ENCODE measurements around the gene CHAF1A. TPM values are rescaled to one million over a fixed set of nuclear protein-coding genes. Genes with fewer than 3 reads are reported as not detected.

The CHAF1A gene
- total and polyA plus RNA-seq, 10 donors, result 3.8 to 17.9 (median 10.0) TPM

GRCh38 chr19:4373013-4373367, 29.4 kb upstream of the CHAF1A start:
- intact Hi-C loops (cut with DNase I; ENCODE audit: low total_unique reads), result no loop called here

GRCh38 chr19:4373601-4374497, 28.6 kb upstream of the CHAF1A start:
- Histone ChIP-seq H3K27me3 (replicated peaks in 1 of 7) (no peaks in the 10 kb centered on the region), H3K36me3 (peaks cover 0 to 47% (median 2%) of the 10 kb centered on the region in 6 donors), H3K27ac (peak overlapping the region; percentile 37 to 92 (median 85)), H3K4me1 (peaks cover 91 to 100% (median 100%) of the 10 kb centered on the region in 6 donors), H3K4me3 (peak overlapping the region in 1 of 8 donors; percentile 44), H3K9me3 (no peaks in the 10 kb centered on the region)
- intact Hi-C loops (cut with DNase I; ENCODE audit: low total_unique reads), result no loop called here
- DNase-seq, result no peak
- WGBS, 5 donors, result 52 to 68% (median 56%) methylated on average over 17 to 25 of the region's 25 CpGs
- TF ChIP-seq POLR2AphosphoS5 (IDR thresholded peaks at IDR 0.05) (peak in 1 of 3 donors; percentile 11), POLR2A (IDR thresholded peaks at IDR 0.05) (no peak)

More at GRCh38 chr19:4373013-4373367, 29.4 kb upstream of the CHAF1A start:
- no peak for DNase-seq
- Histone ChIP-seq H3K36me3 (peaks cover 0 to 40% (median 2%) of the 10 kb centered on the region in 6 donors), H3K27ac (peak overlapping the region; percentile 37 to 92 (median 85)), H3K27me3 (replicated peaks in 1 of 7) (no peaks in the 10 kb centered on the region), H3K4me3 (no peak overlapping the region), H3K9me3 (no peaks in the 10 kb centered on the region), H3K4me1 (peaks cover 95 to 100% (median 100%) of the 10 kb centered on the region in 6 donors)
- TF ChIP-seq, protein P1, sequence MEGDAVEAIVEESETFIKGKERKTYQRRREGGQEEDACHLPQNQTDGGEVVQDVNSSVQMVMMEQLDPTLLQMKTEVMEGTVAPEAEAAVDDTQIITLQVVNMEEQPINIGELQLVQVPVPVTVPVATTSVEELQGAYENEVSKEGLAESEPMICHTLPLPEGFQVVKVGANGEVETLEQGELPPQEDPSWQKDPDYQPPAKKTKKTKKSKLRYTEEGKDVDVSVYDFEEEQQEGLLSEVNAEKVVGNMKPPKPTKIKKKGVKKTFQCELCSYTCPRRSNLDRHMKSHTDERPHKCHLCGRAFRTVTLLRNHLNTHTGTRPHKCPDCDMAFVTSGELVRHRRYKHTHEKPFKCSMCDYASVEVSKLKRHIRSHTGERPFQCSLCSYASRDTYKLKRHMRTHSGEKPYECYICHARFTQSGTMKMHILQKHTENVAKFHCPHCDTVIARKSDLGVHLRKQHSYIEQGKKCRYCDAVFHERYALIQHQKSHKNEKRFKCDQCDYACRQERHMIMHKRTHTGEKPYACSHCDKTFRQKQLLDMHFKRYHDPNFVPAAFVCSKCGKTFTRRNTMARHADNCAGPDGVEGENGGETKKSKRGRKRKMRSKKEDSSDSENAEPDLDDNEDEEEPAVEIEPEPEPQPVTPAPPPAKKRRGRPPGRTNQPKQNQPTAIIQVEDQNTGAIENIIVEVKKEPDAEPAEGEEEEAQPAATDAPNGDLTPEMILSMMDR (IDR thresholded peaks at IDR 0.05 in 8 of 11, conservative IDR thresholded peaks at IDR 0.05 in 3 of 11), result no peak
- TF ChIP-seq POLR2AphosphoS5 (IDR thresholded peaks at IDR 0.05) (no peak), POLR2A (IDR thresholded peaks at IDR 0.05) (no peak)
- WGBS, 5 donors, result 78 to 95% (median 93%) methylated on average over 4 to 8 of the region's 8 CpGs

GRCh38 chr19:4374498-4375163, 27.8 kb upstream of the CHAF1A start:
- TF ChIP-seq POLR2AphosphoS5 (IDR thresholded peaks at IDR 0.05) (peak; percentile 63 to 88 (median 72)), POLR2A (IDR thresholded peaks at IDR 0.05) (no peak)
- TF ChIP-seq, protein P1 (IDR thresholded peaks at IDR 0.05 in 8 of 11, conservative IDR thresholded peaks at IDR 0.05 in 3 of 11), result peak in 3 of 11 experiments; percentile 10 to 31 (median 25)
- Histone ChIP-seq H3K4me1 (peaks cover 91 to 100% (median 100%) of the 10 kb centered on the region in 6 donors), H3K4me3 (peak overlapping the region in 1 of 8 donors; percentile 44), H3K27ac (peak overlapping the region; percentile 37 to 92 (median 85)), H3K36me3 (peaks cover 0 to 47% (median 2%) of the 10 kb centered on the region in 6 donors), H3K9me3 (no peaks in the 10 kb centered on the region), H3K27me3 (replicated peaks in 1 of 7) (no peaks in the 10 kb centered on the region)
- intact Hi-C loops (cut with DNase I; ENCODE audit: low total_unique reads), result no loop called here
- 46 to 66% (median 48%) methylated on average over 8 to 27 of the region's 27 CpGs for WGBS, 5 donors
- no peak for DNase-seq

DNA sequence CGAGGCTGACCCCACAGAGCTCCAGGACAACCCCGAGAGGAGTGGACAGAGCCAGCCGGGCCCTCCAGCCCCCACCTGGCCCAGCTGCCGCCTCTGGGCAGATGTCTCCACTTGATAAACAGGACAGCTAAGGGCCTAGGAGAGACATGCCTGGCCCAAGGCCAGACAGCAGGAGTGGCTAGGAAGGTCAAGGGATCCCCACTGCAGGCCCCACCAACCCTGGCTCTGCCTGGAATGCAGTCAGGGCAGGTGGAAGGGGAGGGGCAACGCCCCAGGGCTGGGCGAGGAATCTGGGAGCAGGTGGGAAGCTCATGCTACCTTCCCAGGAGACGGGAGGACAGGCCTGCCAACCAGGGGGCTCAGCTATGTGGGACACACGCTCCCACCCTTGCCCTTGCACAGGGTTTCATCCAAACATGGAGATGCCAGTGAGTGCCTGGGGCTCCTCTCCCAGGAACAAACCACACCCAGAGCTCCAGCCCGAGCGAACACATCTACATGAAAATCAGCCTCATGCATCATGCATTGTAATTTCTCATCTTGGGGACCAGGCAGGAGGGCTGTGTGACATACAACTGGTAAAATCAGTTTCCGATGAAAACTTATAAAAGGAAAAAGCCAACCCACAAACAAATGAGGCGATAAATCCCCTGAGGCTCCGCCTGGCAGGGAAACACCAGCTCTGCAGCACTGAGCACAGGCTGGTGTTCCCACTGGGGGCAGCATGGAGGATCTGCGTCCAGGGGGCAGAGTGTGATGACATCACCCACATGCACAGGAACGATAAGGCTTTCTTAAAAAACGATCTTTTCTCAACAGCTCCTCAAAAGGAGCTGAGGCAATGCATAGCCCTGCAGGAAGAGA, 27.0 kb upstream of the CHAF1A start:
- WGBS, 5 donors, result 51 to 61% (median 56%) methylated on average over 14 to 16 of the region's 16 CpGs
- Histone ChIP-seq H3K4me3 (peak overlapping the region in 1 of 8 donors; percentile 44), H3K4me1 (peaks cover 91 to 100% (median 100%) of the 10 kb centered on the region in 6 donors), H3K27me3 (replicated peaks in 1 of 7) (no peaks in the 10 kb centered on the region), H3K9me3 (no peaks in the 10 kb centered on the region), H3K36me3 (peaks cover 0 to 47% (median 2%) of the 10 kb centered on the region in 6 donors), H3K27ac (peak overlapping the region; percentile 37 to 92 (median 85))
- DNase-seq, result no peak
- TF ChIP-seq, protein P1 (IDR thresholded peaks at IDR 0.05 in 8 of 11, conservative IDR thresholded peaks at IDR 0.05 in 3 of 11), result peak in 8 of 11 experiments; percentile 21 to 37 (median 32)
- TF ChIP-seq POLR2A (IDR thresholded peaks at IDR 0.05) (no peak), POLR2AphosphoS5 (IDR thresholded peaks at IDR 0.05) (peak in 2 of 3 donors; percentile 48 to 69)
- intact Hi-C loops (cut with DNase I; ENCODE audit: low total_unique reads), result no loop called here
